GM18511 (cell line): ENCODE results near the gene CYP2S1.
"Not testable (repeated sequence)": the region's sequence is repeated elsewhere in the genome, so short reads cannot be mapped to it uniquely, and the experiment has no call there.

ENCODE experiments used
- ATAC-seq: cut with Tn5 transposase; IDR thresholded peaks from one replicate; pipeline ENCODE4 v1.9.1; 2021; ENCODE audit warnings: mild to moderate bottlenecking, moderate library complexity; ENCODE audit not compliant: unreplicated experiment

CYP2S1 gene, protein sequence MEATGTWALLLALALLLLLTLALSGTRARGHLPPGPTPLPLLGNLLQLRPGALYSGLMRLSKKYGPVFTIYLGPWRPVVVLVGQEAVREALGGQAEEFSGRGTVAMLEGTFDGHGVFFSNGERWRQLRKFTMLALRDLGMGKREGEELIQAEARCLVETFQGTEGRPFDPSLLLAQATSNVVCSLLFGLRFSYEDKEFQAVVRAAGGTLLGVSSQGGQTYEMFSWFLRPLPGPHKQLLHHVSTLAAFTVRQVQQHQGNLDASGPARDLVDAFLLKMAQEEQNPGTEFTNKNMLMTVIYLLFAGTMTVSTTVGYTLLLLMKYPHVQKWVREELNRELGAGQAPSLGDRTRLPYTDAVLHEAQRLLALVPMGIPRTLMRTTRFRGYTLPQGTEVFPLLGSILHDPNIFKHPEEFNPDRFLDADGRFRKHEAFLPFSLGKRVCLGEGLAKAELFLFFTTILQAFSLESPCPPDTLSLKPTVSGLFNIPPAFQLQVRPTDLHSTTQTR

DNA sequence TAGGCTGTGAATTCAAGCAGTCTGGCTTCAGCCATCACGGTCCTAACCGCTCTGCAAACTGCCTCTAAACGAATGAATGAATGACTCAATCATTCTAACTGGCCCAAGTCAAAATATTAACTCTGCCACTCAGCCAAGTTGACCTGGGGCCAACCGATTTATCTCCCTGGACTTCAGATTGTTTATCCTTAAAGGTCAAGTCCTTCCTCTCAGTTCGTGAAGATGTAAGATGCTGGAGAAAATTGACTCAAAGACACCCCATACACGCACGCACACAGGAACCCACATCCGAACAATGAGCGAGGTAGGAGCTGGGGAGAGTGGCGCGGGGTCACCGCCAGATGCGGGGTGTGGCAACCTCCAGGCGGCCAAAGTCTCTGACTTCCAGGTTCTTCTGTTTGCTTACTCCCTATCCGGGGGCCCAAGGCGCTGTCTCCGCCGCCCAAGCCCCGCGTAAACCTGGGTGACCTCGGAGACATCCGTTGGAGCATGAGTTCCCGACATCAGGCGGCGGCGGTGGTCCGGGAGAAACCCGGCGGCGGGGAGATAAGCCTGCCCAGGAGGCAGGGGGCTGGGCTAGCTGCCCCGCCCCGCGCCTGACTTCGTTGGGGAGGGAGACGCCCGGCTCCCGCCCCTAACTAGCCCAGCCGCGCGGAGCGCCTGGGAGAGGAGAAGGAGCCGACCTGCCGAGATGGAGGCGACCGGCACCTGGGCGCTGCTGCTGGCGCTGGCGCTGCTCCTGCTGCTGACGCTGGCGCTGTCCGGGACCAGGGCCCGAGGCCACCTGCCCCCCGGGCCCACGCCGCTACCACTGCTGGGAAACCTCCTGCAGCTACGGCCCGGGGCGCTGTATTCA is at the start of gene CYP2S1:
TSS of gene CYP2S1 (plus strand) at position 646 of the 856 bp plus-strand sequence. CDS start at position 692, 46 bp downstream.
- no peak for ATAC-seq

DNA sequence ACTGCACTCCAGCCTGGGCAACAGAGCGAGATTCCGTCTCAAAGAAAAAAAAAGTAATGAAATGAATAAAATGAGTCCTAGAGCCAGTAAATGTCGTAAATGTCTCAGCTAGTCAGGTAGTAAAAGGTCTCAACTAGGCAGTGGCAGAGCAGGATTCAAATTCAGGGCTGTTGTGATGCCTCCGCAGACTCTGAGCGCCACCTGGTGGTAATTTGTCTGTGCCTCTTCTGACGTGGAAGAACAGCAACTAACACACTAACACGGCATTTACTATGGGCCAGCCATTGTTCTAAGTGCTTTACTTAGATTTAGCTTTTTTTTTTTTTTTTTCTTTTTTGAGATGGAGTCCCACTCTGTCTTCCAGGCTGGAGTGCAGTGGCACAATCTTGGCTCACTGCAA is 48.6 kb upstream of the CYP2S1 start:
- no peak for ATAC-seq

DNA sequence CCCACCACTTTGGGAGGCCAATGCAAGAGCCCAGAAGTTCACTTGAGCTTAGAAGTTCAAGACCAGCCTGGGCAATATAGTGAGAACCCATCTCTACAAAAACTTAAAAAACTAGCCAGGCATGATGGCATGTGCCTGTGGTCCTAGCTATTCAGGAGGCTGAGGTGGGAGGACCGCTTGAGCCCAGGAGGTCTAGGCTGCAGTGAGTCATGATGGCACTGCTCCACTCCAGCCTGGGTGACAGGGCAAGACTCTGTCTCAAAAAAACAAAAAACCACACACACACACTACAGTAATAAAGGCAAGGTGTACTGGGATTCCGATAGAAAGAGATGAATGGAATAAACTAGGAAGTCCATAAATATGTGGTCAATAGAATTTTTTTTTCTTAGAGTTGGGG is 43.2 kb upstream of the CYP2S1 start:
- ATAC-seq, result no peak

DNA sequence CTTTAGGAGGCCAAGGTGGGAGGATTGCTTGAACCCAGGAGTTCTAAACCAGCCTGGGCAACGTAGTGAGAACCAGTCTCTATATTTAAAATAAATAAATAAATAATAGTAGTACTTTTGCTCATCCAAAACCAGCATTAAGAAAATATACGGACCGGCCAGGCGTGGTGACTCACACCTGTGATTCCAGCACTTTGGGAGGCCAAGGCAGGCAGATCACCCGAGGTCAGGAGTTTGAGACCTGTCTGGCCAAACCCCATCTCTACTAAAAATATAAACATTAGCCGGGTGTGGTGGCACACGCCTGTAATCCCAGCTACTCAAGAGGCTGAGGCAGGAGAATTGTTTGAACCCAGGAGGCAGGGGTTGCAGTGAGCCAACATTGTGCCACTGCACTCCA is 42.0 kb upstream of the CYP2S1 start:
- not testable (repeated sequence) for ATAC-seq

DNA sequence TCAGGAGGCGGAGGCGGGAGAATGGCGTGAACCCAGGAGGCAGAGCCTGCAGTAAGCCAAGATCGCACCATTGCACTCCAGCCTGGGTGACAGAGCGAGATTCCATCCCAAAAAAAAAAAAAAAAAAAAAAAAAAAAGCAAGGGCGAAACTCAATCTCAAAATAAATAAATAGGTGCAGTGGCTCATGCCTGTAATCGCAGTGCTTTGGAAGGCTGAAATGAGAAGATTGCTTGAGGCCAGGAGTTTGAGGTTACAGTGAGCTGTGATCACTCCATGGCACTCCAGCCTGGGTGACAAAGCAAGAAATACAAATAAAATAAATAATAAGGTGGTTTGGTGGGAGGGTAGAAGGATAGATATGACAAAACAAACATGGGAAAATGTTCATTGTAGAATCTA is 39.0 kb upstream of the CYP2S1 start:
- no peak for ATAC-seq

DNA sequence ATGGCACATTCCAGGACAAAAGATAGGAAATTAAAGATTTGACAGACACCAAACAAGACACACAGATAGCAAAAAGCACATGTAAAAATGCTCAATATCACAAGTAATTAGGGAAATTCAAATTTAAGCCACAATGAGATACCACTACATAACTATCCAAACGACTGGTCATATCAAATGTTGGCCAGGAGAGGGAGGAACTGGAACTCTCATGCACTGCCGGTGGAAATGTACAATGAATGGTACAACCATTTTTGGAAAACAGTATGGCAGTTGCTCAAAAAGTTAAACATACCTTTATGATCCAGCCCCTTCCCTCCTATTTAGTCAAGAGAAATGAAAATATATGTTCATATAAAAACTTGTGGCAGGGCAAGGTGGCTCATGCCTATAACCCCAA is 36.8 kb upstream of the CYP2S1 start:
- no peak for ATAC-seq

DNA sequence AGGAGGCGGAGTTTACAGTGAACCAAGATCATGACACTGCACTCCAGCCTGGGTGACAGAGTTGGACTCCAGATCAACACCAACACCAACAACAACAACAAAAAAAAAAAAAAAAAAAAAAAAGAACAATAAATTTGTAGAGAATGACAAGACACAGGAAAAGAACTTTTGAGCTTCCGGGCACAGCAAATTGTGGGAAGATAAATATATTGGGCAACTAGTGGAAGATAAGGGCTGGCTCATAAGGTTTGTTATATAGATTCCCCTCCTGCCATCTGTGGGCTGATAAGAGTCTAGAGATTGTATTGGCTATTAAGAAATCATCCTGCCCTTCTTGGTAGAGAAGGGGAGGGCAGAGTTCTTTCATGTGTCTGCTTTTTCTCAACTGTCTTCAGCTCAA is 33.1 kb upstream of the CYP2S1 start:
- no peak for ATAC-seq

DNA sequence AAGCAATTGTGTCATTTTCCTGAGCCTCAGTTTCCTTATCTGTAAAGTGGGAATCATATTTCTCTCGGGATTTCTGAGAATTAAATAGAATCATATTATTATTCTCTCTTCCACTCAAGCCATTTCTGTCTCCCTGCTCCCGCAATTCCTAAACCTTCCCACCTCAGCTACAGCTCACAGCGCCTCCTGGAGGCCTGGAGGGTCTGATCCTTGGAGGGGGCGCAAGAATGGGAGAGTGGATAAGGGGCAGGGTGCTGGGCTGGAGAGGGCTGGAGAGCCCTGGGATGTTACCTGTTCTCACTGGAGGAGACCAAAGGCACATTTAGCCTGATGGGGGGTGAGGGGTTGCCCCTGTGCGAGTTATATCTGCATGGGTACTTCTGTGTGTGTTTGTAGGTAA is 31.1 kb upstream of the CYP2S1 start:
- ATAC-seq, result no peak

DNA sequence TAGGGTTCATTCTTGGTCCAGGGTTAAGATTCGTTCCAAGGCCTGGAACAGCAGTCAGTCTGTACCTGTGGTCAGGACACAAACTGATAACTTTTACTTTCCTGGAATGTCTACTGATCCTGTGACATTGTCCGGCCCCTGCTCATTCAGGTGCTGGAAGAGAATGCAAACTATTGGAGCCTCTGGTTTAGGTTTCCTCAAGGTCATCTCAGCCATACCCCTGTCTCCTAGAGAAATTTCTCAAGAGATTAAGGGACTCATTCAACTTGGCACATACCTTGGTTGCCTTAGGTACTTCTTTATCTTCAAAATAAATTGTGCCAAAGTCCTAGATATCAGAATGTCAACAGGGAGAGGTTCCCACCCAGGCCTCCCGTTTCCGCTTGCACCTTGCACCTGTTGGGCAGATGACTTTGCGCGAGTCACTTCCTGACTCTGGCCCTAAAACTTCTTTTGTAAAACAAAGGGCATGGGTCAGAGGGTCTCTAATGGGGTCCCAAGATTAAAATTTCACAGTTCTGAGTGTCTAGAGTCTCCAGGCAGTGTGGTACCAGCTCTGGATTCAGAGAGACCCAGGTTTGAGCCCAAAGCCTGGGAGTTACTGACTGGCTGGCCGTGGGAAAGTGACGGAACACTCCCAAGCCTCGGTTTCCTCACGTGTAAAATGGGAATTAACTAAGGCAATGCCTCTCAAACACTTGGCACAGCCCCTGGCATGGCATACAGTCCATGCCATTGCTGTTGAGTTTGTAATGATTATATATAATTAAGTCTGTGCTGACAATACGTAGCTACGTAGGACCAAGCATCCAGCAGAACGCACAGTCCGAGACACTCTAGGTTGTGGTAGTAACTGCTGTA is 25.8 kb upstream of the CYP2S1 start:
- ATAC-seq, result no peak

DNA sequence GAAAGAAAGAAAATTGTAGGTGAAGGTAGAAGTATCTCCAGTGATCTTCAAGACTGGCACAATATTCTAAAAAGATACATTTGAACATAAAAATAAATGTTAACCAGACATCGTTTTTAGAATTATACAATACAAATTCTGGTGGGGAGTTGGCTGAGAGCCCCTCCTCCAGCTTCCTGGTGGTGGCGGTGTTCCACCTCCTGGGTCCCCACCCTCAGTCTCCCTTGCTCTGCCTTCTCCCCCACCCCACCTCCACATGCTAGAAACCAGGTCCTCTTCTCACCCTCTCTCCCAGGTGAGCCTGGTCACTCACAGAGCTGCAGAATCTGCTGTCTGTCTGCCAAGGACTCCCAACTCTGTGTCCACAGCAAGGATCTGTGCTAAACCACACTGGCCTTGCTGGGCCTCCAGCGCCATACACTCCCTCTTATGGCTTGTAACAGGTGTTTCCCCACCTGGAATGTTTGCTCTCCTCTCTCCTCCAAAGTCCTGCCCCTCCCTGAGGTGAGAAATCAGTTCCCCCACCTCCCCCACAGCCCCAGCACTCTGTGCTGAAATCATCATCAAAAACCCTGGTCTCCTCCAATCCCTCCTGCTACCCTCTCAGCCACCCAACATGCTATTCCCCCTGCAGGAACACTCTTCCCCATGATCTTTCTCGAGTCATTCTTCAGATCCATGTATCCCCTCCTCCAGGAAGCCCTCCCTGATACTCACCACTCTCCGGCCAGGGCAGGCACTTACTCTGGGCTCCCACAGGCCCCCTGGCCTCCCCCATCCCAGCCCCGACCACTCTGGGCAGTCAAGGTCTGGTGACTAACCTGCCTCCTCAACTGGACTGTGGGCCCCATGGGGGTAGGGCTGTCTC is 20.5 kb upstream of the CYP2S1 start:
- no peak for ATAC-seq

DNA sequence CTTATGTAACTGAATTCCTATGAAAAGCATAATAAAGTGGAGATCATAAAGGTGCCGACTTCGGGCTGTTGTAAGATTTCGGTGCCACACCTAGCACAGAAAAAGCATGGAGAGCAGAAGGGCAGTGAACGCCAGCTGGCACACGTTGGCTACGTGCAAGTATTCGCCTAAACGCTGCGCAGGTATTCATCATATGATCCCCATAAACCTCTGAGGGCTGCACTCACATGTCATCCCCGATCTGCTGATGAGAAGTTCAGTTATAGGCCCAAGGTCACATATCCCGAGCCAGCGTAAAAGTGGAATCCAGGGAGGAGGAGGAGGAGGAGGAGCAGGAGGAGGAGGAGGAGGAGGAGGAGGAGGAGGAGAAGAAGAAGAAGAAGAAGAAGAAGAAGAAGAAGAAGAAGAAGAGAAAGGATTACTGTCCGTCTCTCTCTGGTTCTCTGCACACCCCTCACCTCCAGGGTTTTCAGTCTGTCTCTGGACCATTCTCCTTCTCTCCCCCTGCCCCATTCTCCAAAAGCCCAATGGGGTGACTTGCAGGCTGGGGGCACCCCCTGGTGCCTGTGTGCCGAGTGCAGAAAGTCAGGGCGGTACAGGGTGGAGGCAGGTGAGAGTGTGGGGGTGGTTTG is 18.6 kb upstream of the CYP2S1 start:
- ATAC-seq, result no peak

DNA sequence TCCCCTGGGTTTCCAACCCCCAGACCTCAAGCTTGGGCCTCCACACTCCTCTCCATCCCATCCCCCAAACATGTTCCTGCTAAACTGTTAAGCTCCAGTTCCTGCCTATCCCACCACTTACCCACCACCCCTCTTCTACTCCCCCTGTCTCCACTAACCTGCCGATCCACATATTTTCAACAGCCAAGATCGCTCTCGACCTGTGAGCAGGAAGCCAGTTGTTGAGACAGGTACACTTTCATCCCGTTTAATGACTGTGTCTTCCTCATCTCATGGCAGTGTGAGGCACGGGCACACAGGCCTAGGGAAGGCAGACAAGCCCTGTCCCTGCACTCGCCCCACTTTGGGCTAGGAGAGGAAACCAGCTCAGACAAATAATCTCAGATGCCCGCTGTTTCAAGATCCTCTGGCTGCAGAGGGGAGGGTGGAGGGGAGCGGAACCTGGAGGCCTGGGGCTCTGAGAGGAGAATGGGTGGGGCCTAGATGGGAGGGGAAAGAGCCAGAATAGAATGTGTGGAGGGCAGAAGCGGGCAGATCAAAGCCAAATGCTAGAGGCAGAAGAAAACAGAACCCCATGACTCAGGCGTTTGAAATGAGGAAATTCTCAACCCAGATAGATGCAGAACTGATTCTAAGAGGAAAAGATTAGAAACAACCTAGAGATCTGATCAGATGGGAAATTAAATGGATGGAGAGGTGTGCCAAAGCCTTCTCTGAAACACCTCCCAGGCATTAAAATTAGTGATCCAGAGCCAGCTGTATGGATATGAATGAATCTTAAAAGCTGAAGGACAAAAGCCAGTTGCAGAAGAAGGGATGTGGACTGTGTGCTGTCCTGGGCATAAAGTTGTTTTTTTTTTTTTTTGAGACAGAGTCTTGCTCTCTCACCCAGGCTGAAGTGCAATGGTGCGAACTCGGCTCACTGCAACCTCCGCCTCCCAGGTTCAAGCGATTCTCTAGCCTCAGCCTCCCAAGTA is 16.9 kb upstream of the CYP2S1 start:
- no peak for ATAC-seq

DNA sequence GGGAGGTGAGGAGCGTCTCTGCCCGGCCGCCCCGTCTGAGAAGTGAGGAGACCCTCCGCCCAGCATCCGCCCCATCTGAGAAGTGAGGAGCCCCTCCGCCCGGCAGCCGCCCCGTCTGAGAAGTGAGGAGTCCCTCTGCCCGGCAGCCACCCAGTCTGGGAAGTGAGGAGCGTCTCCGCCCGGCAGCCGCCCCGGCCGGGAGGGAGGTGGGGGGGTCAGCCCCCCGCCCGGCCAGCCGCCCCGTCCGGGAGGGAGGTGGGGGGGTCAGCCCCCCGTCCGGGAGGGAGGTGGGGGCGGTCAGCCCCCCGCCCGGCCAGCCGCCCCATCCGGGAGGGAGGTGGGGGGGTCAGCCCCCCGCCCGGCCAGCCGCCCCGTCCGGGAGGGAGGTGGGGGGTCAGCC is 12.8 kb upstream of the CYP2S1 start:
- not testable (repeated sequence) for ATAC-seq

DNA sequence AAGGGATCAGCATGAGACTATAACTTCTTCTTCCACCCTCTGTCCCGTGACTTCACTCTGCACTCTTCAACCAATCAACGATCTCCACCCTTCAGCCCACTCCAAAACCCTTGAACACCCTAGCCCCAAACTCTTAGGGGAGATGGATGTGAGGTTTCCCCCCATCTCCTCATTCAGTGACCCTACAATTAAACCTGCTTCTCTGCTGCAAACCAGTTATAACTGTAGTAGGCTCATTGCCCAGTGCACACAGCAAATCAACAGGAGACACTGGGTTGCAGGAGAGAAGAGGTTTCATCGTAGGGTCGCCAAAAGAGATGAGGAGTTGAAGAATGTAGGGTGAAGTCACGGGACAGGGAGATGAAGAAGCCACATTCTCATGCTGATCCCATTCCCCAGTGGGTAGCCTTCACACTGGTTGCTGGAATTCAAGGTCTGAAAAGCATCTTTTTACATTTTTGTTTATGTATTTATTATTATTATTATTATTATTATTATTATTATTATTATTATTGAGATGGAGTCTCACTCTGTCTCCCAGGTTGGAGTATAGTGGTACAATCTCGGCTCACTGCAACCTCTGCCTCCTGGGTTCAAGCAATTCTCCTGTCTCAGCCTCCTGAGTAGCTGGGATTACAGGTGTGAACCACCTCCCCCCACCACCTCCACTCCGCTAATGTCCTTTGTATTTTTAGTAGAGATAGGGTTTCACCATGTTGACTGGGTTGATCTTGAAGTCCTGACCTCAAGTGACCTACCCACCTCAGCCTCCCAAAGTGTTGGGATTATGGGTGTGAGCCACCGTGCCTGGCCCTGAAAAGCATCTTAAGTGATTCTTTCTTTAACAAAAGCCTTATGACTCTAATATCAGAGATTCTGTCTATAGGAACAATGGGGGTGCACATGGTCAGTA is 5.8 kb upstream of the CYP2S1 start:
- no peak for ATAC-seq

DNA sequence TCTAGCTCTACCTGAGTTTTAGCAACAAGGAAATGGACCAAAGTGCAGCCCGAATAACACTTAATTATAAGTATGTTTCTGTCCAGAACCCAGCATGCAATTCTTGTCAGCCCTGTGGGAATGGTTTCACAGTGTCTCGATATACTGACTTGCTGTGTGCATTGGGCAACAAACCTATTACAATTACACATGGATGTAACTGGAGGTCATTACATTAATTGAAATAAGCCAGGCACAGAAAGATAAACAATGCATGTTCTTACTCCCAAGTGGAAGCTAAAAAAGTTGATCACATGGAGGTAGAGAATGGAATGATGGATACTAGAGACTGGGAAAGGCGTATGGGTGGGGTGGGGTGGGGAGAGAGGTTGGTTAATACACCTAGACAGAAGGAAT is 5.1 kb upstream of the CYP2S1 start:
- no peak for ATAC-seq

DNA sequence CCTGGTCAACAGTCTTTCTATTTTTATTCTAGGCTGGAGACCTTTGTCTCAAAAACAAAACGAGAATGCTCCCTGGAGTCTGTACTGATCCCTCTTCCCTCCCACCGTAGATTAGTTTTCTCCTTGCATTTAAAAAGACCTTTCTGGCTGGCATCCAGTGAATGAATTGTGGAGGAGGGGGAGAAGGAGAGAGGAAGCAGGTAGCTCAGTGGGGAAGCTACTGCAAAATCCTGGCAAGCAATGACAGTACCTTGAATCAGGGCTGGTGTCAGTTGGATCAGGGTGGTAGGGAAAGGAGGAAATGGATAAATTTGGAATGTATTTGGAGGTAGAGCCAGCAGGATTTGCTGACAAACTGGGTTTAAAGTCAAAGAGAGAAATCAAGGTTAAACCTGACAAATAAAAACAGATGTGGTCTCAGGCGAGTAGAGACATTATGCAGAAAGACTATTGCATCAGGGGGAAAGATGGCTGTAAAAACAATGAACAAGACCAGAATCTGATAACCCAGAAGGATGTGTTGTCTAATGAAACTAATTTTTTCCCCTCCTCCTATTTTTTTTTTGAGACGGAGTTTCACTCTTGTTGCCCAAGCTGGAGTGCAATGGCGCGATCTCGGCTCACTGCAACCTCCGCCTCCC is 3.5 kb upstream of the CYP2S1 start:
- ATAC-seq, result no peak
